ENCODE data around the gene SHROOM3. TPM values are rescaled to one million over a fixed set of nuclear protein-coding genes. Genes with fewer than 3 reads are reported as not detected.

The SHROOM3 gene
- total RNA-seq, 2 donors from 2014 or later: 142 to 160 TPM

DNA sequence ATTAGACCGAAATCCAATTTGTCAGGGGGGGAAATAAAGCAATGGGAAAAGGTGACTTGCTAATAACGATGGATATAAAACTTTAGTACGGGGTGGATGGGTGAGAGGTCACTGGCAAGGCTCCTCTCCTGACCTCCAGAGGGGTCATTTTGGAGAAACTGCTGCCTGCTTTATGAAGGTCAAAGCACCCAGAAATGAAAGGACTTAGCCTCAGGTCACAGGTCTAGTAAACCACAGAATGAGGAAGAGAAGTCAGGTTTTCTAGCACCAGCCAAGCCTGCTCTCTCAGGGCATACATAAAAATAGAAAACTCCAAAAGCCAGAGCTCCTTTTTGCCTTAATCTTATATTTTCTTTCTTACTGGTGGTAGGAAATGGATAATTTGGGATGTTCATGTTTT is 134.2 kb downstream of the SHROOM3 start:
- Histone ChIP-seq H3K36me3 (no peaks in the 10 kb centered on the region), H3K4me3 (no peak overlapping the region), H3K27me3 (no peaks in the 10 kb centered on the region), H3K27ac (no peak overlapping the region), H3K9me3 (no peaks in the 10 kb centered on the region), H3K4me1 (no peaks in the 10 kb centered on the region), H3K9ac (ENCODE audit: low read depth in 2 of 2, low read length in 2 of 2) (no peak overlapping the region)
- DNase-seq: no peak
- intact Hi-C loops (cut with DNase I): no loop called here
- TF ChIP-seq, protein P1, sequence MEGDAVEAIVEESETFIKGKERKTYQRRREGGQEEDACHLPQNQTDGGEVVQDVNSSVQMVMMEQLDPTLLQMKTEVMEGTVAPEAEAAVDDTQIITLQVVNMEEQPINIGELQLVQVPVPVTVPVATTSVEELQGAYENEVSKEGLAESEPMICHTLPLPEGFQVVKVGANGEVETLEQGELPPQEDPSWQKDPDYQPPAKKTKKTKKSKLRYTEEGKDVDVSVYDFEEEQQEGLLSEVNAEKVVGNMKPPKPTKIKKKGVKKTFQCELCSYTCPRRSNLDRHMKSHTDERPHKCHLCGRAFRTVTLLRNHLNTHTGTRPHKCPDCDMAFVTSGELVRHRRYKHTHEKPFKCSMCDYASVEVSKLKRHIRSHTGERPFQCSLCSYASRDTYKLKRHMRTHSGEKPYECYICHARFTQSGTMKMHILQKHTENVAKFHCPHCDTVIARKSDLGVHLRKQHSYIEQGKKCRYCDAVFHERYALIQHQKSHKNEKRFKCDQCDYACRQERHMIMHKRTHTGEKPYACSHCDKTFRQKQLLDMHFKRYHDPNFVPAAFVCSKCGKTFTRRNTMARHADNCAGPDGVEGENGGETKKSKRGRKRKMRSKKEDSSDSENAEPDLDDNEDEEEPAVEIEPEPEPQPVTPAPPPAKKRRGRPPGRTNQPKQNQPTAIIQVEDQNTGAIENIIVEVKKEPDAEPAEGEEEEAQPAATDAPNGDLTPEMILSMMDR (IDR thresholded peaks at IDR 0.05): no peak

DNA sequence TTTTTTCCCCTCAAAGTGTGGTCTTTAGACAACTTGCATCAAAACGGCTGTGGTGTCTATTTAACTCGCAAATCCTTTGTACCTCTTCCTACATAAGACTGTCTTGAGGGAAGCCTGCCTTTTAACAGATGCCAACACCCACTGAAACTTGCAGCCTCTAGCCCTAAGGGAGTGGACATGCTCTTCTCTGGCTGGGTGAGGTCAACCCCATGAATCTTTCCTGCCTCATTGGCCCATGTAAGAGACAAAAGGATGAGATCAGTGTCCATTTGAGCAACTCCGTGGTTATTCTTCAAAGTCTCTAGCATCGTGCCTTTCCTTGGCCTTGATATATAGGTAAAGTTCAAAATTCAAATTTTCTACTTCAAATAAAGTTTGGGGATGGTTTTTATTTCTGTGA is 134.7 kb downstream of the SHROOM3 start:
- Histone ChIP-seq H3K36me3 (no peaks in the 10 kb centered on the region), H3K27ac (no peak overlapping the region), H3K4me3 (no peak overlapping the region), H3K9ac (ENCODE audit: low read depth in 2 of 2, low read length in 2 of 2) (no peak overlapping the region), H3K27me3 (no peaks in the 10 kb centered on the region), H3K4me1 (no peaks in the 10 kb centered on the region), H3K9me3 (no peaks in the 10 kb centered on the region)
- no peak for DNase-seq
- intact Hi-C loops (cut with DNase I): loop anchor here (5.0 kb wide), 1 partner anchor 37 kb away; no protein-coding TSS in a partner anchor
- TF ChIP-seq, protein P1 (IDR thresholded peaks at IDR 0.05): no peak

DNA sequence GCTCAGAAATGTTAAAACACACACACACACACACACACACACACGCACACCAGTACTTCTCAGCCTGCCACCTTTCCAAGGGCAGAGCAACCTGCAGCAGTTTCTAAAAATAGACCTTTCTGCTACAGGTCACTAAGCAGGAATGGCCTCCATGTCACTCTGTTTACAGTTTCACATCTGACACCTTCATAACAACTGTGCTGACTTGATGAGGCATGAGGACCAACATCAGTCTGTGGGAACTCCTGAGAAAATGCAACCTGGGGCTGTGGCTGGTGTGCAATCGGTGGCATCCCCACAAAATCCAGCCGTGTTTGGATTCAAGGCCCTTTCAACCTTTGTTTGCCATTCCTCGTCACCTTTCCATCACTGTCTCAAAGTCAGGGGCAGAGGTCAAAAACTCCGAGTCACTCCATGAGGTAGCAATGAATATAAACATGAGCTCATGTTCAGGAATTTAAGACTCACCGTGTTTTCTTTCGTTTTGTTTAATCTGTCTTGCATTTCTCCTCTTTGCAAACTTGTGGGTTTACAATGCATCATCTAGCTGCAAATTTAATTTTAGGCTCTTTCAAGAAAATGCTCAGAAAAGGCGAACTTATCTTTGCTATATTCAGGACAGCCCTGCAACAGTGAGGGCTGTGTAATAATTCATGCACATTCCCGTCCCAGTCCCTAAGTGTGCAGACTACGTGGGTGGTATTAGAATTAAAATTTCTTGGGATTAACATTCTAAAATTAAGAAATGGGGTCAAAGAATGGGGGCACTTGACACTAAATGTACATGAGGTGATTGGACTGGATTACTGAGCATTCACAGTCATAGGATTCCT is 135.3 kb downstream of the SHROOM3 start:
- intact Hi-C loops (cut with DNase I): loop anchor here (5.0 kb wide), 1 partner anchor 38 kb away; no protein-coding TSS in a partner anchor
- no peak overlapping the region for H3K9ac ChIP-seq (ENCODE audit: low read depth in 2 of 2, low read length in 2 of 2)
- H3K4me1 ChIP-seq: no peaks in the 10 kb centered on the region
- TF ChIP-seq, protein P1 (IDR thresholded peaks at IDR 0.05): no peak
- H3K27ac ChIP-seq: no peak overlapping the region
- H3K4me3 ChIP-seq: no peak overlapping the region
- no peak for DNase-seq
- no peaks in the 10 kb centered on the region for H3K36me3 ChIP-seq
- no peaks in the 10 kb centered on the region for H3K27me3 ChIP-seq
- H3K9me3 ChIP-seq: no peaks in the 10 kb centered on the region

DNA sequence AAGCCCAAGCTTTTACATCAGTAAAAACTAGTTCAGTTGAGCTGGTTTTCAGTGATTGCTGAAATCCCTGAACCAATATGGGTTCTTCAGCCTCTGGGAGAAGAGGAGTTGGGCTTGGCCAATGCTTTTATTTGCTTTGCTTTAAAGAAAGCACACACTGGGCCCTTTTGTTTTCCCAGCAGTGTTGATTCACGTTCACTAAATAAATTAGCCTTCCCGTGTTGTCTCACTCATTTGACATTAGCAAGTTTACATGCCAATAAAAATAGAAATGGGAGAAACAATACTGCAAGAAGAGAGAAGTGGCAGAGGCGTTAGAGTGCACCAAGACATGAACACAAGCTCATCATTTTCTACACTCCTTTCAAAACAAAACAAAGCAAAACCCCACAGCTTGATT is 136.2 kb downstream of the SHROOM3 start:
- H3K27ac ChIP-seq: no peak overlapping the region
- no peaks in the 10 kb centered on the region for H3K36me3 ChIP-seq
- intact Hi-C loops (cut with DNase I): loop anchor here (5.0 kb wide), 1 partner anchor 39 kb away; no protein-coding TSS in a partner anchor
- H3K9me3 ChIP-seq: no peaks in the 10 kb centered on the region
- H3K27me3 ChIP-seq: no peaks in the 10 kb centered on the region
- TF ChIP-seq, protein P1 (IDR thresholded peaks at IDR 0.05): no peak
- DNase-seq: no peak
- H3K9ac ChIP-seq (ENCODE audit: low read depth in 2 of 2, low read length in 2 of 2): no peak overlapping the region
- H3K4me1 ChIP-seq: no peaks in the 10 kb centered on the region
- no peak overlapping the region for H3K4me3 ChIP-seq

DNA sequence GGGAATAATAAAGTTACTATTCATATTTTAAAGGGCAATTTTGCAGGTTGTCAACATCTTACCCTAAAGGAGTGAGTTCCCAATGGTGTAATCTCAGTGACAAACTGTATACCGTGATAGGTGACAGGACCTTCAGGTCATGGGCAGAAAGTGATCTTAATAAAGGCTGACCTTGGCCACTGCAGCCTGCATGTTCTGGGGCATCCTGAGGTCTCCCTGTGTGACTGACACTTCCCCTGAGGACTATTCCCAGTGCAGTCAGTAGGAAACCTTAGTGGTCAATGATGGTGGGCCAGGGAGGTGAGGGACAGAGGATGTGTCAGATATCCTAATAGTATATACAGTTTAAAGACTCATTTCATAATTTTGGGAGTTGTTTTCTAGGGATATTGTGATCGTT is 137.2 kb downstream of the SHROOM3 start:
- no peaks in the 10 kb centered on the region for H3K36me3 ChIP-seq
- H3K9ac ChIP-seq (ENCODE audit: low read depth in 2 of 2, low read length in 2 of 2): no peak overlapping the region
- intact Hi-C loops (cut with DNase I): loop anchor here (5.0 kb wide), 1 partner anchor 40 kb away; no protein-coding TSS in a partner anchor
- no peak overlapping the region for H3K4me3 ChIP-seq
- no peak overlapping the region for H3K27ac ChIP-seq
- no peaks in the 10 kb centered on the region for H3K4me1 ChIP-seq
- no peaks in the 10 kb centered on the region for H3K9me3 ChIP-seq
- no peak for DNase-seq
- TF ChIP-seq, protein P1 (IDR thresholded peaks at IDR 0.05): no peak
- no peaks in the 10 kb centered on the region for H3K27me3 ChIP-seq

Data from colonic mucosa (tissue), 4 donors.